ENCODE measurements around the gene GALNT2. TPM values are rescaled to one million over a fixed set of nuclear protein-coding genes. Genes with fewer than 3 reads are reported as not detected.

The GALNT2 gene
- total and polyA plus RNA-seq, 2 of the 4 experiments (the other 2 are of a cell fraction), result 50.4 to 189 TPM

GRCh38 chr1:230058626-230059025 is 8.4 kb upstream of the GALNT2 start:
- no peak for DNase-seq
- Histone ChIP-seq H2BK20ac (ENCODE audit: low read depth, low read length) (no peak overlapping the region), H2AFZ (replicated peaks; ENCODE audit: low read length, poor library complexity) (no peak overlapping the region), H4K5ac (ENCODE audit: low read depth, low read length) (no peak overlapping the region), H3K4me1 (ENCODE audit: control insufficient read depth, insufficient read depth, low read length) (no peaks in the 10 kb centered on the region), H2BK5ac (ENCODE audit: low read depth, low read length, poor library complexity, severe bottlenecking) (no peak overlapping the region), H4K20me1 (ENCODE audit: insufficient read depth, low read length) (no peaks in the 10 kb centered on the region), H3K23ac (ENCODE audit: low read depth, low read length) (no peak overlapping the region), H3K9ac (ENCODE audit: low read depth, low read length) (no peak overlapping the region), H3K56ac (ENCODE audit: extremely low read depth, insufficient read depth, low read length) (no peak overlapping the region), H3K27me3 (ENCODE audit: control insufficient read depth, insufficient read depth, low read length) (peaks cover 12% of the 10 kb centered on the region), H3K4ac (ENCODE audit: low read depth, low read length) (no peak overlapping the region), H3K9me1 (ENCODE audit: insufficient read depth, low read length) (no peaks in the 10 kb centered on the region), H3K4me3 (ENCODE audit: insufficient read depth, low read depth, low read length) (no peak overlapping the region), H3K18ac (ENCODE audit: low read depth, low read length) (no peak overlapping the region), H3K14ac (replicated peaks; ENCODE audit: low read depth, low read length) (no peak overlapping the region), H3K27ac (ENCODE audit: insufficient read depth, low read length) (no peak overlapping the region), H2AK5ac (ENCODE audit: low read depth, low read length) (no peak overlapping the region), H4K8ac (ENCODE audit: low read depth in 2 of 2, low read length in 2 of 2) (no peak overlapping the region), H3K36me3 (ENCODE audit: control insufficient read depth, insufficient read depth, low read length) (no peaks in the 10 kb centered on the region), H2BK120ac (ENCODE audit: low read depth, low read length) (no peak overlapping the region), H2BK15ac (ENCODE audit: low read depth, low read length) (no peak overlapping the region), H3K9me3 (ENCODE audit: control insufficient read depth, insufficient read depth, low read length) (no peaks in the 10 kb centered on the region), H3K4me2 (ENCODE audit: low read depth, low read length) (no peak overlapping the region), H2AK9ac (replicated peaks; ENCODE audit: low read depth, low read length, poor library complexity) (no peak overlapping the region), H4K91ac (ENCODE audit: insufficient read depth, low read depth, low read length) (no peak overlapping the region), H3K79me1 (ENCODE audit: low read depth in 1 of 2, low read length in 2 of 2) (no peaks in the 10 kb centered on the region)
- dilution Hi-C loops (cut with HindIII; ENCODE audit: low sequenced_read_pairs, unreplicated experiment) (no loop called here), intact Hi-C loops (cut with micrococcal nuclease) (no loop called here), in situ Hi-C loops (cut with MboI; ENCODE audit: low sequenced_read_pairs) (no loop called here)
- POLR2A ChIA-PET (ENCODE audit: unreplicated experiment), result no interaction called here
- no TSS peak for BruUV-seq (replicated peaks)
- no CpG with 5 or more reads among the region's 5 CpGs for WGBS, 2 experiments (ENCODE audit: extremely low coverage in 2 of 2, insufficient read length in 1 of 2)
- CTCF ChIA-PET, result interaction anchor here (0.6 kb wide), 1 partner anchor 19 kb away, joined by 3 read pairs; no protein-coding TSS in a partner anchor
- ATAC-seq (ENCODE audit: low read depth), result no peak
- TF ChIP-seq, protein P1, sequence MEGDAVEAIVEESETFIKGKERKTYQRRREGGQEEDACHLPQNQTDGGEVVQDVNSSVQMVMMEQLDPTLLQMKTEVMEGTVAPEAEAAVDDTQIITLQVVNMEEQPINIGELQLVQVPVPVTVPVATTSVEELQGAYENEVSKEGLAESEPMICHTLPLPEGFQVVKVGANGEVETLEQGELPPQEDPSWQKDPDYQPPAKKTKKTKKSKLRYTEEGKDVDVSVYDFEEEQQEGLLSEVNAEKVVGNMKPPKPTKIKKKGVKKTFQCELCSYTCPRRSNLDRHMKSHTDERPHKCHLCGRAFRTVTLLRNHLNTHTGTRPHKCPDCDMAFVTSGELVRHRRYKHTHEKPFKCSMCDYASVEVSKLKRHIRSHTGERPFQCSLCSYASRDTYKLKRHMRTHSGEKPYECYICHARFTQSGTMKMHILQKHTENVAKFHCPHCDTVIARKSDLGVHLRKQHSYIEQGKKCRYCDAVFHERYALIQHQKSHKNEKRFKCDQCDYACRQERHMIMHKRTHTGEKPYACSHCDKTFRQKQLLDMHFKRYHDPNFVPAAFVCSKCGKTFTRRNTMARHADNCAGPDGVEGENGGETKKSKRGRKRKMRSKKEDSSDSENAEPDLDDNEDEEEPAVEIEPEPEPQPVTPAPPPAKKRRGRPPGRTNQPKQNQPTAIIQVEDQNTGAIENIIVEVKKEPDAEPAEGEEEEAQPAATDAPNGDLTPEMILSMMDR (conservative IDR thresholded peaks at IDR 0.05; ENCODE audit: low read depth, low read length), result no peak
- TF ChIP-seq RFX5 (IDR thresholded peaks at IDR 0.05; ENCODE audit: low read depth, low read length), result no peak
- TF ChIP-seq CHD1 (IDR thresholded peaks at IDR 0.05; ENCODE audit: low read depth, low read length), result no peak
- TF ChIP-seq POLR2A (IDR thresholded peaks at IDR 0.05; ENCODE audit: low read depth, low read length), result no peak
- no peak for TF ChIP-seq USF2 (IDR thresholded peaks at IDR 0.05; ENCODE audit: low read depth, low read length)
- TF ChIP-seq FOS (IDR thresholded peaks at IDR 0.05; ENCODE audit: low read depth, low read length), result no peak
- TF ChIP-seq NFE2L2 (IDR thresholded peaks at IDR 0.05; ENCODE audit: low read depth, low read length), result no peak
- no peak for TF ChIP-seq RCOR1 (IDR thresholded peaks at IDR 0.05; ENCODE audit: insufficient replicate concordance, low read length)
- no peak for TF ChIP-seq MAFK (IDR thresholded peaks at IDR 0.05; ENCODE audit: low read depth, low read length)
- TF ChIP-seq MAZ (IDR thresholded peaks at IDR 0.05; ENCODE audit: borderline replicate concordance, low read depth, low read length), result no peak

Data from IMR-90 (cell line).